ENCODE results near the gene MXD3.

DNA sequence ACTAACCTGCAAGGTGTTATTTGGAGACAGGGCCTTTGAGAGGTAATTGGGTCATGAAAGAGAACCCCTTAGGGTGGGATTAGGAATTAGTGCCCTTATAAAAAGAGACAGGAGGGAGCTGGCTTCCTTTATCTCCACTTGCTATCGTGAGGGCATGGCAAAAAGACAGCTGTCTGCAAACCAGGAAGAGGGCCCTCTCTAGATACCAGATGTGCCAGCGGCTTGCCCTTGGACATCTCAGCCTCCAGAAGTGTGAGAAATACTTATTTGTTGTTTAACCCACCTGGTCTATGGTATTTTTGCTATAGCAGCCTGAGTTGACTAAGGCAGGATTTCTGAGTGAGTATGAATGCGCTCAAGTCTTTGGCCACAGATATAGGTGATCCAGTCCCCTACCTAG, 45.0 kb upstream of the MXD3 start:
- TF ChIP-seq, protein P1, sequence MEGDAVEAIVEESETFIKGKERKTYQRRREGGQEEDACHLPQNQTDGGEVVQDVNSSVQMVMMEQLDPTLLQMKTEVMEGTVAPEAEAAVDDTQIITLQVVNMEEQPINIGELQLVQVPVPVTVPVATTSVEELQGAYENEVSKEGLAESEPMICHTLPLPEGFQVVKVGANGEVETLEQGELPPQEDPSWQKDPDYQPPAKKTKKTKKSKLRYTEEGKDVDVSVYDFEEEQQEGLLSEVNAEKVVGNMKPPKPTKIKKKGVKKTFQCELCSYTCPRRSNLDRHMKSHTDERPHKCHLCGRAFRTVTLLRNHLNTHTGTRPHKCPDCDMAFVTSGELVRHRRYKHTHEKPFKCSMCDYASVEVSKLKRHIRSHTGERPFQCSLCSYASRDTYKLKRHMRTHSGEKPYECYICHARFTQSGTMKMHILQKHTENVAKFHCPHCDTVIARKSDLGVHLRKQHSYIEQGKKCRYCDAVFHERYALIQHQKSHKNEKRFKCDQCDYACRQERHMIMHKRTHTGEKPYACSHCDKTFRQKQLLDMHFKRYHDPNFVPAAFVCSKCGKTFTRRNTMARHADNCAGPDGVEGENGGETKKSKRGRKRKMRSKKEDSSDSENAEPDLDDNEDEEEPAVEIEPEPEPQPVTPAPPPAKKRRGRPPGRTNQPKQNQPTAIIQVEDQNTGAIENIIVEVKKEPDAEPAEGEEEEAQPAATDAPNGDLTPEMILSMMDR (IDR thresholded peaks at IDR 0.05), result no peak
- no peak for TF ChIP-seq POLR2A (IDR thresholded peaks at IDR 0.05)

All from adrenal gland (tissue), 5 donors.